Activated T-cell treated with anti-CD3 and anti-CD28 coated beads, Interleukin-2, amount 50 U/mL, for 72 hours (primary cell): Measurements from ENCODE around the gene SORBS2. TPM values are rescaled to one million over a fixed set of nuclear protein-coding genes. Genes with fewer than 3 reads are reported as not detected.

Source experiments
- ATAC-seq, 2 donors: fragments of 150-1000 bp; cut with Tn5 transposase; replicated peaks in 1 of 2; 2 replicates each; pipeline ENCODE4 v1.10.0; 2021; ENCODE audit warnings: moderate library complexity in 2 of 2, mild to moderate bottlenecking in 1 of 2
- DNase-seq, 2 donors: peaks; one replicate each; pipeline ENCODE4 v3.0.0; 2021 to 2022; ENCODE audit warnings: mixed read lengths in 1 of 2
- H3K27ac Mint-ChIP-seq: one replicate; pipeline ENCODE4 v1.8.0; 2022; ENCODE audit warnings: mild to moderate bottlenecking, moderate library complexity, mixed read lengths
- H3K27me3 Mint-ChIP-seq: one replicate; pipeline ENCODE4 v1.8.0; 2022; ENCODE audit warnings: low read depth, mixed read lengths
- H3K36me3 Mint-ChIP-seq, 2 donors: one replicate each; pipeline ENCODE4 v1.8.0; 2022; ENCODE audit warnings: mixed read lengths in 2 of 2, mild to moderate bottlenecking in 1 of 2; ENCODE audit not compliant: insufficient read depth in 2 of 2
- H3K4me1 Mint-ChIP-seq: one replicate; pipeline ENCODE4 v1.8.0; 2022; ENCODE audit warnings: low read depth, mixed read lengths
- H3K4me3 Mint-ChIP-seq, 2 donors: one replicate each; pipeline ENCODE4 v1.8.0; 2022; ENCODE audit warnings: mild to moderate bottlenecking in 2 of 2, mixed read lengths in 2 of 2, moderate library complexity in 2 of 2
- H3K9me3 Mint-ChIP-seq, 2 donors: one replicate each; pipeline ENCODE4 v1.8.0; 2022; ENCODE audit warnings: mixed read lengths in 2 of 2
- total RNA-seq, 2 donors: library from RNA; stranded (reverse); gene quantifications; one replicate each; pipeline ENCODE4 v1.2.3, GENCODE V29; 2022

SORBS2 gene
- total RNA-seq, 2 donors from 2014 or later = 0.26 TPM; not detected in 1

GRCh38 chr4:185839770-185840169 is 27.8 kb upstream of the SORBS2 start:
- no peak overlapping the region for H3K4me3 Mint-ChIP-seq
- H3K27ac Mint-ChIP-seq = no peak overlapping the region
- H3K9me3 Mint-ChIP-seq = peaks cover 0 to 7% of the 10 kb centered on the region in 2 donors
- ATAC-seq (no peak), DNase-seq (no peak)
- no peaks in the 10 kb centered on the region for H3K4me1 Mint-ChIP-seq
- H3K36me3 Mint-ChIP-seq = no peaks in the 10 kb centered on the region
- no peaks in the 10 kb centered on the region for H3K27me3 Mint-ChIP-seq

GRCh38 chr4:185839194-185839712 is 27.3 kb upstream of the SORBS2 start:
- ATAC-seq (no peak), DNase-seq (no peak)
- Mint-ChIP-seq H3K27me3 (no peaks in the 10 kb centered on the region), H3K27ac (no peak overlapping the region), H3K36me3 (no peaks in the 10 kb centered on the region), H3K9me3 (peaks cover 0 to 4% of the 10 kb centered on the region in 2 donors), H3K4me3 (no peak overlapping the region), H3K4me1 (no peaks in the 10 kb centered on the region)

- ATAC-seq = no peak
- Mint-ChIP-seq H3K4me1 (no peaks in the 10 kb centered on the region), H3K9me3 (peaks cover 0 to 1% of the 10 kb centered on the region in 2 donors), H3K36me3 (no peaks in the 10 kb centered on the region), H3K27ac (no peak overlapping the region), H3K27me3 (no peaks in the 10 kb centered on the region), H3K4me3 (no peak overlapping the region)
- DNase-seq = no peak
These were observed 26.7 kb upstream of the SORBS2 start for GRCh38 chr4:185838514-185839193.

- H3K36me3 Mint-ChIP-seq = no peaks in the 10 kb centered on the region
- peaks cover 0 to 1% of the 10 kb centered on the region in 2 donors for H3K9me3 Mint-ChIP-seq
- ATAC-seq = no peak
- H3K4me3 Mint-ChIP-seq = no peak overlapping the region
- H3K4me1 Mint-ChIP-seq = no peaks in the 10 kb centered on the region
- no peaks in the 10 kb centered on the region for H3K27me3 Mint-ChIP-seq
- DNase-seq = no peak
- H3K27ac Mint-ChIP-seq = no peak overlapping the region
These were observed 26.1 kb upstream of the SORBS2 start for GRCh38 chr4:185838104-185838452.

- H3K4me3 Mint-ChIP-seq = no peak overlapping the region
- H3K9me3 Mint-ChIP-seq = peaks cover 0 to 1% of the 10 kb centered on the region in 2 donors
- H3K27ac Mint-ChIP-seq = no peak overlapping the region
- H3K4me1 Mint-ChIP-seq = no peaks in the 10 kb centered on the region
- no peaks in the 10 kb centered on the region for H3K27me3 Mint-ChIP-seq
- no peaks in the 10 kb centered on the region for H3K36me3 Mint-ChIP-seq
- ATAC-seq (no peak), DNase-seq (no peak)
These were observed 25.6 kb upstream of the SORBS2 start for GRCh38 chr4:185837415-185838103.

- H3K27me3 Mint-ChIP-seq = no peaks in the 10 kb centered on the region
These were observed 24.5 kb upstream of the SORBS2 start for GRCh38 chr4:185836241-185837084.

GRCh38 chr4:185835814-185836213 is 23.8 kb upstream of the SORBS2 start:
- no peak for DNase-seq
- no peak overlapping the region for H3K27ac Mint-ChIP-seq
- no peak overlapping the region for H3K4me3 Mint-ChIP-seq
- H3K9me3 Mint-ChIP-seq = no peaks in the 10 kb centered on the region
- no peaks in the 10 kb centered on the region for H3K36me3 Mint-ChIP-seq
- H3K27me3 Mint-ChIP-seq = no peaks in the 10 kb centered on the region
- ATAC-seq = no peak
- no peaks in the 10 kb centered on the region for H3K4me1 Mint-ChIP-seq

More at GRCh38 chr4:185836241-185837084, 24.5 kb upstream of the SORBS2 start:
- Mint-ChIP-seq H3K9me3 (no peaks in the 10 kb centered on the region), H3K4me1 (no peaks in the 10 kb centered on the region), H3K36me3 (no peaks in the 10 kb centered on the region), H3K4me3 (no peak overlapping the region), H3K27ac (no peak overlapping the region)
- ATAC-seq = no peak
- DNase-seq = no peak

- Mint-ChIP-seq H3K4me1 (no peaks in the 10 kb centered on the region), H3K36me3 (no peaks in the 10 kb centered on the region), H3K4me3 (no peak overlapping the region), H3K27me3 (no peaks in the 10 kb centered on the region), H3K27ac (no peak overlapping the region), H3K9me3 (no peaks in the 10 kb centered on the region)
- DNase-seq = no peak
- ATAC-seq = no peak
These were observed 23.3 kb upstream of the SORBS2 start for GRCh38 chr4:185835336-185835735.

GRCh38 chr4:185834778-185835177 is 22.8 kb upstream of the SORBS2 start:
- no peak overlapping the region for H3K27ac Mint-ChIP-seq
- no peaks in the 10 kb centered on the region for H3K36me3 Mint-ChIP-seq
- no peak for DNase-seq
- H3K27me3 Mint-ChIP-seq = no peaks in the 10 kb centered on the region
- no peak overlapping the region for H3K4me3 Mint-ChIP-seq
- H3K9me3 Mint-ChIP-seq = no peaks in the 10 kb centered on the region
- no peak for ATAC-seq
- no peaks in the 10 kb centered on the region for H3K4me1 Mint-ChIP-seq

- H3K27ac Mint-ChIP-seq = no peak overlapping the region
- H3K9me3 Mint-ChIP-seq = peaks cover 0 to 2% of the 10 kb centered on the region in 2 donors
- peaks cover 5% of the 10 kb centered on the region for H3K27me3 Mint-ChIP-seq
- no peak overlapping the region for H3K4me3 Mint-ChIP-seq
- ATAC-seq (no peak), DNase-seq (no peak)
- no peaks in the 10 kb centered on the region for H3K36me3 Mint-ChIP-seq
- H3K4me1 Mint-ChIP-seq = no peaks in the 10 kb centered on the region
These were observed 22.1 kb upstream of the SORBS2 start for GRCh38 chr4:185834088-185834487.

- Mint-ChIP-seq H3K27me3 (peaks cover 6% of the 10 kb centered on the region), H3K9me3 (peaks cover 0 to 2% of the 10 kb centered on the region in 2 donors), H3K36me3 (no peaks in the 10 kb centered on the region), H3K4me3 (no peak overlapping the region), H3K27ac (no peak overlapping the region), H3K4me1 (no peaks in the 10 kb centered on the region)
- ATAC-seq (no peak), DNase-seq (no peak)
These were observed 21.1 kb upstream of the SORBS2 start for GRCh38 chr4:185833055-185833598.

GRCh38 chr4:185831125-185831815 is 19.3 kb upstream of the SORBS2 start:
- Mint-ChIP-seq H3K4me3 (no peak overlapping the region), H3K27ac (no peak overlapping the region), H3K4me1 (no peaks in the 10 kb centered on the region), H3K36me3 (no peaks in the 10 kb centered on the region), H3K9me3 (peaks cover 0 to 2% of the 10 kb centered on the region in 2 donors), H3K27me3 (peaks cover 6% of the 10 kb centered on the region)
- ATAC-seq (no peak), DNase-seq (no peak)
